Mucosa of descending colon (tissue), 3 donors: ENCODE data around the gene MYH6. TPM values are rescaled to one million over a fixed set of nuclear protein-coding genes. Genes with fewer than 3 reads are reported as not detected.
A peak's percentile ranks its signal among the peaks of the same experiment; 100 is the strongest.

ENCODE experiments used
- ATAC-seq: fragments of 200-7000 bp; cut with Tn5 transposase; one replicate; pipeline ENCODE4 v1.9.1; 2020; ENCODE audit warnings: mild to moderate bottlenecking, moderate library complexity
- DNase-seq, 3 donors: peaks; one replicate each; pipeline ENCODE4 v3.0.0-alpha.2; 2020
- H3K36me3 ChIP-seq: fragments of 200-600 bp; one replicate; pipeline ENCODE4 v1.8.0; 2021; ENCODE audit warnings: low read depth, mild to moderate bottlenecking
- H3K4me1 ChIP-seq: fragments of 200-600 bp; one replicate; pipeline ENCODE4 v1.8.0; 2021; ENCODE audit warnings: low read depth, mild to moderate bottlenecking
- H3K4me3 ChIP-seq: fragments of 200-600 bp; one replicate; pipeline ENCODE4 v1.8.0; 2021; ENCODE audit warnings: mild to moderate bottlenecking
- H3K9me3 ChIP-seq: fragments of 200-600 bp; one replicate; pipeline ENCODE4 v1.8.0; 2021; ENCODE audit warnings: mild to moderate bottlenecking
- CTCF ChIP-seq: fragments of 200-600 bp; IDR thresholded peaks from one replicate; pipeline ENCODE4 v1.8.0; 2022; ENCODE audit warnings: antibody characterized with exemption, mild to moderate bottlenecking
- intact Hi-C, 2 donors: fragments of 100-400 bp; cut with DNase I in 1 of 2; cut with micrococcal nuclease in 1 of 2; formaldehyde crosslinking; loops; one replicate each; pipeline versions ENCODE4 v1.11.0 to v1.11.1; 2022; cut with DNase I, micrococcal nuclease
- total RNA-seq, 3 donors: library from RNA; stranded (reverse); fragmentation: NEBNext Ultra II Directional in 2 of 3; extraction: Animal tissue kit (Norgen Biotek cat#: 25700) in 2 of 3; gene quantifications; one replicate each; pipeline versions ENCODE4 v1.2.1 to v1.2.4, GENCODE V29; 2021 to 2023
- donor health status: DM: no; HTN: no; CAD: no; lungs with moderate emphysema.
- donor health status: DM: no; HTN: no; CAD: no.
- donor health status: DM: no; HTN: yes; CAD: no.

Gene MYH6
- total RNA-seq, 3 donors from 2014 or later = 0.09 to 1.4 TPM; not detected in 1

- intact Hi-C loops = no loop called here
- Histone ChIP-seq H3K4me3 (no peak overlapping the region), H3K36me3 (no peaks in the 10 kb centered on the region), H3K9me3 (no peaks in the 10 kb centered on the region), H3K4me1 (no peaks in the 10 kb centered on the region)
- DNase-seq = no peak
- TF ChIP-seq CTCF = no peak
- ATAC-seq = no peak
These were observed 7.1 kb upstream of the MYH6 start for GRCh38 chr14:23414906-23415820.

GRCh38 chr14:23414254-23414653, 6.2 kb upstream of the MYH6 start:
- no peak overlapping the region for H3K4me3 ChIP-seq
- DNase-seq (no peak), ATAC-seq (no peak)
- TF ChIP-seq CTCF = no peak
- no peaks in the 10 kb centered on the region for H3K36me3 ChIP-seq
- H3K9me3 ChIP-seq = no peaks in the 10 kb centered on the region
- intact Hi-C loops = no loop called here
- no peaks in the 10 kb centered on the region for H3K4me1 ChIP-seq

- ATAC-seq (no peak), DNase-seq (no peak)
- Histone ChIP-seq H3K9me3 (no peaks in the 10 kb centered on the region), H3K36me3 (no peaks in the 10 kb centered on the region), H3K4me3 (no peak overlapping the region), H3K4me1 (no peaks in the 10 kb centered on the region)
- intact Hi-C loops = no loop called here
- no peak for TF ChIP-seq CTCF
These were observed 5.6 kb upstream of the MYH6 start for GRCh38 chr14:23413681-23414080.

- no peaks in the 10 kb centered on the region for H3K4me1 ChIP-seq
- no peak for DNase-seq
These were observed 3.8 kb upstream of the MYH6 start for GRCh38 chr14:23411563-23412525.

More at GRCh38 chr14:23411563-23412525, 3.8 kb upstream of the MYH6 start:
- Histone ChIP-seq H3K9me3 (no peaks in the 10 kb centered on the region), H3K4me3 (no peak overlapping the region), H3K36me3 (no peaks in the 10 kb centered on the region)
- peak; percentile 13 for ATAC-seq
- intact Hi-C loops = no loop called here
- no peak for TF ChIP-seq CTCF
